ENCODE results near the gene KLHL40. TPM values are rescaled to one million over a fixed set of nuclear protein-coding genes. Genes with fewer than 3 reads are reported as not detected.

The KLHL40 gene
- total RNA-seq, 1 experiment from 2014 or later = not detected

- no TSS peak for BruUV-seq (replicated peaks)
- POLR2A ChIA-PET = no interaction called here
- intact Hi-C loops (cut with micrococcal nuclease; ENCODE audit: unreplicated experiment) (no loop called here), in situ Hi-C loops (cut with HindIII; ENCODE audit: low pct_unique_long_range_greater_than_20kb, low sequenced_read_pairs) (no loop called here)
- H3K9me3 ChIP-seq (ENCODE audit: control insufficient read depth, insufficient read depth, low read depth, low read length) = no peaks in the 10 kb centered on the region
- H3K36me3 ChIP-seq (ENCODE audit: control insufficient read depth, insufficient read depth, low read length) = no peaks in the 10 kb centered on the region
- CTCF ChIA-PET = no interaction called here
- H3K27me3 ChIP-seq (ENCODE audit: control insufficient read depth, insufficient read depth, low read length) = no peaks in the 10 kb centered on the region
- DNase-seq (ENCODE audit: low read depth, low spot score) (no peak), ATAC-seq (no peak)
- no peak overlapping the region for H3K4me3 ChIP-seq (ENCODE audit: low read depth in 2 of 2, low read length in 2 of 2)
- no peaks in the 10 kb centered on the region for H3K4me1 ChIP-seq (ENCODE audit: control insufficient read depth, insufficient read depth, low read length)
- H3K27ac ChIP-seq (ENCODE audit: low read length) = no peak overlapping the region
- TF ChIP-seq, protein P1, sequence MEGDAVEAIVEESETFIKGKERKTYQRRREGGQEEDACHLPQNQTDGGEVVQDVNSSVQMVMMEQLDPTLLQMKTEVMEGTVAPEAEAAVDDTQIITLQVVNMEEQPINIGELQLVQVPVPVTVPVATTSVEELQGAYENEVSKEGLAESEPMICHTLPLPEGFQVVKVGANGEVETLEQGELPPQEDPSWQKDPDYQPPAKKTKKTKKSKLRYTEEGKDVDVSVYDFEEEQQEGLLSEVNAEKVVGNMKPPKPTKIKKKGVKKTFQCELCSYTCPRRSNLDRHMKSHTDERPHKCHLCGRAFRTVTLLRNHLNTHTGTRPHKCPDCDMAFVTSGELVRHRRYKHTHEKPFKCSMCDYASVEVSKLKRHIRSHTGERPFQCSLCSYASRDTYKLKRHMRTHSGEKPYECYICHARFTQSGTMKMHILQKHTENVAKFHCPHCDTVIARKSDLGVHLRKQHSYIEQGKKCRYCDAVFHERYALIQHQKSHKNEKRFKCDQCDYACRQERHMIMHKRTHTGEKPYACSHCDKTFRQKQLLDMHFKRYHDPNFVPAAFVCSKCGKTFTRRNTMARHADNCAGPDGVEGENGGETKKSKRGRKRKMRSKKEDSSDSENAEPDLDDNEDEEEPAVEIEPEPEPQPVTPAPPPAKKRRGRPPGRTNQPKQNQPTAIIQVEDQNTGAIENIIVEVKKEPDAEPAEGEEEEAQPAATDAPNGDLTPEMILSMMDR (IDR thresholded peaks at IDR 0.05) = no peak
- TF ChIP-seq TCF7L2 (IDR thresholded peaks at IDR 0.05; ENCODE audit: low read depth, low read length) (no peak), REST (IDR thresholded peaks at IDR 0.05; ENCODE audit: insufficient read depth in 1 of 2, low read depth in 2 of 2, low read length in 1 of 2) (no peak), POLR2AphosphoS5 (IDR thresholded peaks at IDR 0.05; ENCODE audit: low read depth, low read length) (no peak), SIN3A (IDR thresholded peaks at IDR 0.05; ENCODE audit: borderline replicate concordance, insufficient read depth, low read depth, low read length) (no peak)
Measured at GRCh38 chr3:42731476-42732195, 46.3 kb downstream of the KLHL40 start.

- no peaks in the 10 kb centered on the region for H3K36me3 ChIP-seq (ENCODE audit: control insufficient read depth, insufficient read depth, low read length)
- no peak overlapping the region for H3K27ac ChIP-seq (ENCODE audit: low read length)
- in situ Hi-C loops (cut with HindIII; ENCODE audit: low pct_unique_long_range_greater_than_20kb, low sequenced_read_pairs) = no loop called here
- TF ChIP-seq POLR2AphosphoS5 (IDR thresholded peaks at IDR 0.05; ENCODE audit: low read depth, low read length) (no peak), SIN3A (IDR thresholded peaks at IDR 0.05; ENCODE audit: borderline replicate concordance, insufficient read depth, low read depth, low read length) (no peak), REST (IDR thresholded peaks at IDR 0.05; ENCODE audit: insufficient read depth in 1 of 2, low read depth in 2 of 2, low read length in 1 of 2) (no peak), TCF7L2 (IDR thresholded peaks at IDR 0.05; ENCODE audit: low read depth, low read length) (no peak)
- TF ChIP-seq, protein P1 (IDR thresholded peaks at IDR 0.05) = no peak
- ChIA-PET POLR2A (no interaction called here), CTCF (no interaction called here)
- no peak overlapping the region for H3K4me3 ChIP-seq (ENCODE audit: low read depth in 2 of 2, low read length in 2 of 2)
- ATAC-seq (no peak), DNase-seq (ENCODE audit: low read depth, low spot score) (no peak)
- no peaks in the 10 kb centered on the region for H3K27me3 ChIP-seq (ENCODE audit: control insufficient read depth, insufficient read depth, low read length)
- intact Hi-C loops (cut with micrococcal nuclease; ENCODE audit: unreplicated experiment) = no loop called here
- no TSS peak for BruUV-seq (replicated peaks)
- H3K4me1 ChIP-seq (ENCODE audit: control insufficient read depth, insufficient read depth, low read length) = no peaks in the 10 kb centered on the region
- no peaks in the 10 kb centered on the region for H3K9me3 ChIP-seq (ENCODE audit: control insufficient read depth, insufficient read depth, low read depth, low read length)
Measured at GRCh38 chr3:42732196-42732828, 47.0 kb downstream of the KLHL40 start.

Data from Panc1 (cell line).